Measurements from ENCODE around the gene SLC5A2. TPM values are rescaled to one million over a fixed set of nuclear protein-coding genes. Genes with fewer than 3 reads are reported as not detected.

Gene SLC5A2
- total and polyA plus RNA-seq, 2 of the 13 experiments (the other 11 are each of a cell fraction or from before 2014, with no cell fraction given): 0.24 to 0.97 TPM

DNA sequence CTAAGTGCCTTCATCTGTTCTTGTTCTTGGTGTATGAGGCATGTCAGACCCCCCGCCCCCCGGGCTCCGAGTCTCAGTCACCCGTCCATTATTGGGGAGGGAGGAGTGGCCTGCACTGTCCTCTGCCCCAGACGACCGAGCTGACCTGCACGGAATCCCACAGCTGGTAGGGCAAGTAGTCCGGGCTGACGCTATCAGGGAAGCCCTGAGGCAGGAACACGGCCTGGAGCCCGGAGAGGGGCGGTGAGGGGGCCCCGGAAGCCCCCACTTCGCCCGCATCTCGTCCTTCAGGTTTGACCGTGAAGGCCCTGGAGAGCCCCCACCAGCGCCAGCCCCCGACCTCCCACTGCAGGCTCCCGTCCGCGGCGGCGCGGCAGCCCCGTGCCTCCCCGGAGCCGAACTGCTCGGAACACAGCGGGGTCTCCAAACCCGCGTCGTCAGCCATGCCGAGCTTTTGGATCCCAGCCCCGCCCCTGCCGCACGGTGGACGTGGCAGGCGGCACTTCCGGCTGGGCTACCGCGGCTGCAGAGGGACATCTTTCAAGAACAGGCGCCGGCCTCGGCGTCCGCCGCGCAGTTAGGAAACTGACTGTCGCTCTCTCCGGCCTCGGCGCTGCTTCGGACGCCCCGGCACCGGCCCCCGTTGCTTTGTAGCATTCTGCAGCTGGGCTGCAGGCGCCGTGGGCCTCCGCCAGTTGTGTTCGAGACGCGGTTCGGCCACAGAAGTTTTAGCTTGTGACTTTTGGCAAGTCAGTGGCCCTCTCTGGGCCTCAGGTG is 25.2 kb downstream of the SLC5A2 start, which contains the start of gene RUSF1 (continued):
- TF ChIP-seq ZNF251 (CRISPR knock-in tag; IDR thresholded peaks at IDR 0.05): 0 out of 2 replicates have a peak, but pooled peaks have one; percentile 28
- TF ChIP-seq ZNF878 (CRISPR knock-in tag; IDR thresholded peaks at IDR 0.05): no peak; the same call in 1 of the 2 replicates
- TF ChIP-seq, protein P1, sequence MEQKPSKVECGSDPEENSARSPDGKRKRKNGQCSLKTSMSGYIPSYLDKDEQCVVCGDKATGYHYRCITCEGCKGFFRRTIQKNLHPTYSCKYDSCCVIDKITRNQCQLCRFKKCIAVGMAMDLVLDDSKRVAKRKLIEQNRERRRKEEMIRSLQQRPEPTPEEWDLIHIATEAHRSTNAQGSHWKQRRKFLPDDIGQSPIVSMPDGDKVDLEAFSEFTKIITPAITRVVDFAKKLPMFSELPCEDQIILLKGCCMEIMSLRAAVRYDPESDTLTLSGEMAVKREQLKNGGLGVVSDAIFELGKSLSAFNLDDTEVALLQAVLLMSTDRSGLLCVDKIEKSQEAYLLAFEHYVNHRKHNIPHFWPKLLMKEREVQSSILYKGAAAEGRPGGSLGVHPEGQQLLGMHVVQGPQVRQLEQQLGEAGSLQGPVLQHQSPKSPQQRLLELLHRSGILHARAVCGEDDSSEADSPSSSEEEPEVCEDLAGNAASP (CRISPR knock-in tag; IDR thresholded peaks at IDR 0.05; ENCODE audit: borderline replicate concordance): peak; percentile 48; the same call in 1 of the 2 replicates
- no peak for TF ChIP-seq ZFP82 (CRISPR knock-in tag; IDR thresholded peaks at IDR 0.05; ENCODE audit: borderline replicate concordance)
- peak; percentile 94 for TF ChIP-seq PHF20 (CRISPR knock-in tag; IDR thresholded peaks at IDR 0.05)
- TF ChIP-seq, protein P2, sequence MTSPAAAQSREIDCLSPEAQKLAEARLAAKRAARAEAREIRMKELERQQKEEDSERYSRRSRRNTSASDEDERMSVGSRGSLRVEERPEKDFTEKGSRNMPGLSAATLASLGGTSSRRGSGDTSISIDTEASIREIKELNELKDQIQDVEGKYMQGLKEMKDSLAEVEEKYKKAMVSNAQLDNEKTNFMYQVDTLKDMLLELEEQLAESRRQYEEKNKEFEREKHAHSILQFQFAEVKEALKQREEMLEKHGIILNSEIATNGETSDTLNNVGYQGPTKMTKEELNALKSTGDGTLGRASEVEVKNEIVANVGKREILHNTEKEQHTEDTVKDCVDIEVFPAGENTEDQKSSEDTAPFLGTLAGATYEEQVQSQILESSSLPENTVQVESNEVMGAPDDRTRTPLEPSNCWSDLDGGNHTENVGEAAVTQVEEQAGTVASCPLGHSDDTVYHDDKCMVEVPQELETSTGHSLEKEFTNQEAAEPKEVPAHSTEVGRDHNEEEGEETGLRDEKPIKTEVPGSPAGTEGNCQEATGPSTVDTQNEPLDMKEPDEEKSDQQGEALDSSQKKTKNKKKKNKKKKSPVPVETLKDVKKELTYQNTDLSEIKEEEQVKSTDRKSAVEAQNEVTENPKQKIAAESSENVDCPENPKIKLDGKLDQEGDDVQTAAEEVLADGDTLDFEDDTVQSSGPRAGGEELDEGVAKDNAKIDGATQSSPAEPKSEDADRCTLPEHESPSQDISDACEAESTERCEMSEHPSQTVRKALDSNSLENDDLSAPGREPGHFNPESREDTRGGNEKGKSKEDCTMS (CRISPR knock-in tag; conservative IDR thresholded peaks at IDR 0.05): peak; percentile 89; the same call in 1 of the 2 replicates
- no peak for TF ChIP-seq ZNF207 (IDR thresholded peaks at IDR 0.05; ENCODE audit: borderline replicate concordance)
- TF ChIP-seq ZNF616 (CRISPR knock-in tag; IDR thresholded peaks at IDR 0.05; ENCODE audit: low read depth): peak; percentile 83; the same call in 1 of the 2 replicates
- no peak for TF ChIP-seq FOXP1 (IDR thresholded peaks at IDR 0.05)
- no peak for TF ChIP-seq FOXP1 (CRISPR knock-in tag; IDR thresholded peaks at IDR 0.05)
- peak; percentile 82 for TF ChIP-seq HNRNPK (IDR thresholded peaks at IDR 0.05; ENCODE audit: low read depth, low read length, poor library complexity, severe bottlenecking)
- TF ChIP-seq CC2D1A (CRISPR knock-in tag; IDR thresholded peaks at IDR 0.05): no peak
- TF ChIP-seq ATM (IDR thresholded peaks at IDR 0.05; ENCODE audit: borderline replicate concordance): no peak
- TF ChIP-seq ZNF343 (CRISPR knock-in tag; IDR thresholded peaks at IDR 0.05): peak; percentile 96
- peak; percentile 89; the same call in 1 of the 2 replicates for TF ChIP-seq ZNF124 (CRISPR knock-in tag; IDR thresholded peaks at IDR 0.05)
- peak; percentile 50; the same call in 1 of the 2 replicates for TF ChIP-seq ZNF264 (CRISPR knock-in tag; IDR thresholded peaks at IDR 0.05)
- TF ChIP-seq, protein P3, sequence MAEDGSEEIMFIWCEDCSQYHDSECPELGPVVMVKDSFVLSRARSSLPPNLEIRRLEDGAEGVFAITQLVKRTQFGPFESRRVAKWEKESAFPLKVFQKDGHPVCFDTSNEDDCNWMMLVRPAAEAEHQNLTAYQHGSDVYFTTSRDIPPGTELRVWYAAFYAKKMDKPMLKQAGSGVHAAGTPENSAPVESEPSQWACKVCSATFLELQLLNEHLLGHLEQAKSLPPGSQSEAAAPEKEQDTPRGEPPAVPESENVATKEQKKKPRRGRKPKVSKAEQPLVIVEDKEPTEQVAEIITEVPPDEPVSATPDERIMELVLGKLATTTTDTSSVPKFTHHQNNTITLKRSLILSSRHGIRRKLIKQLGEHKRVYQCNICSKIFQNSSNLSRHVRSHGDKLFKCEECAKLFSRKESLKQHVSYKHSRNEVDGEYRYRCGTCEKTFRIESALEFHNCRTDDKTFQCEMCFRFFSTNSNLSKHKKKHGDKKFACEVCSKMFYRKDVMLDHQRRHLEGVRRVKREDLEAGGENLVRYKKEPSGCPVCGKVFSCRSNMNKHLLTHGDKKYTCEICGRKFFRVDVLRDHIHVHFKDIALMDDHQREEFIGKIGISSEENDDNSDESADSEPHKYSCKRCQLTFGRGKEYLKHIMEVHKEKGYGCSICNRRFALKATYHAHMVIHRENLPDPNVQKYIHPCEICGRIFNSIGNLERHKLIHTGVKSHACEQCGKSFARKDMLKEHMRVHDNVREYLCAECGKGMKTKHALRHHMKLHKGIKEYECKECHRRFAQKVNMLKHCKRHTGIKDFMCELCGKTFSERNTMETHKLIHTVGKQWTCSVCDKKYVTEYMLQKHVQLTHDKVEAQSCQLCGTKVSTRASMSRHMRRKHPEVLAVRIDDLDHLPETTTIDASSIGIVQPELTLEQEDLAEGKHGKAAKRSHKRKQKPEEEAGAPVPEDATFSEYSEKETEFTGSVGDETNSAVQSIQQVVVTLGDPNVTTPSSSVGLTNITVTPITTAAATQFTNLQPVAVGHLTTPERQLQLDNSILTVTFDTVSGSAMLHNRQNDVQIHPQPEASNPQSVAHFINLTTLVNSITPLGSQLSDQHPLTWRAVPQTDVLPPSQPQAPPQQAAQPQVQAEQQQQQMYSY (CRISPR knock-in tag; IDR thresholded peaks at IDR 0.05): peak; percentile 22; the same call in 1 of the 2 replicates
- TF ChIP-seq KLF11 (CRISPR knock-in tag; IDR thresholded peaks at IDR 0.05): peak; percentile 92; the same call in 1 of the 2 replicates
- peak; percentile 80; the same call in 1 of the 2 replicates for TF ChIP-seq CCDC6 (CRISPR knock-in tag; IDR thresholded peaks at IDR 0.05)
- TF ChIP-seq ATRX (CRISPR knock-in tag; IDR thresholded peaks at IDR 0.05; ENCODE audit: borderline replicate concordance): no peak
- TF ChIP-seq HIVEP1 (CRISPR knock-in tag; IDR thresholded peaks at IDR 0.05): peak; percentile 93
- TF ChIP-seq ZNF567 (CRISPR knock-in tag; IDR thresholded peaks at IDR 0.05; ENCODE audit: borderline replicate concordance): peak; percentile 98; the same call in 1 of the 2 replicates
- peak; percentile 48 for TF ChIP-seq SP2 (CRISPR knock-in tag; IDR thresholded peaks at IDR 0.05)
- TF ChIP-seq MED1 (CRISPR knock-in tag; IDR thresholded peaks at IDR 0.05): peak; percentile 89
